ENCODE results near the gene TPK1. TPM values are rescaled to one million over a fixed set of nuclear protein-coding genes. Genes with fewer than 3 reads are reported as not detected.

Gene TPK1
- total RNA-seq, 1 donor from 2014 or later = 0.77 TPM

DNA sequence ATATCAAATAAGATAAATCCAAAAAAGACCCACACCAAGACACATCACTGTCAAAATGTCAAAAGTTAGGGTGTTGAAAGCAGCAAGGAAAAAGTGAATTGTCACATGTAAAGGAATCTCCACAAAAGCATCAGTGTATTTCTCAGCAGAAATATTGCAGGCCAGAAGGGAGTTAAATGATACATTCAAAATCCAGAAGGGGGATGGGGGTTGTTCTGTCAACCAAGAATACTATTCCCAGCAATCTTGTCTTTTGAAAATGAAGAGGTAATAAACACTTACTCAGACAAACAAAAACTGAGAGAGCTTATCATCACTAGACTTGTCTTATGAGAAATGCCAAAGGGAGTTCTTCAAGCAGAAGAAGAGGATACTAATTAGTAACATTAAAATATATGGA, 241.3 kb downstream of the TPK1 start:
- Mint-ChIP-seq H3K4me1 (ENCODE audit: unreplicated experiment) (no peaks in the 10 kb centered on the region), H3K36me3 (ENCODE audit: low read depth, unreplicated experiment) (no peaks in the 10 kb centered on the region), H3K27ac (ENCODE audit: unreplicated experiment) (no peak overlapping the region), H3K27me3 (ENCODE audit: unreplicated experiment) (no peaks in the 10 kb centered on the region), H3K9me3 (ENCODE audit: unreplicated experiment) (no peaks in the 10 kb centered on the region), H3K4me3 (ENCODE audit: unreplicated experiment) (no peak overlapping the region)
- DNase-seq (ENCODE audit: low spot score) = no peak
- TF ChIP-seq, protein P1, sequence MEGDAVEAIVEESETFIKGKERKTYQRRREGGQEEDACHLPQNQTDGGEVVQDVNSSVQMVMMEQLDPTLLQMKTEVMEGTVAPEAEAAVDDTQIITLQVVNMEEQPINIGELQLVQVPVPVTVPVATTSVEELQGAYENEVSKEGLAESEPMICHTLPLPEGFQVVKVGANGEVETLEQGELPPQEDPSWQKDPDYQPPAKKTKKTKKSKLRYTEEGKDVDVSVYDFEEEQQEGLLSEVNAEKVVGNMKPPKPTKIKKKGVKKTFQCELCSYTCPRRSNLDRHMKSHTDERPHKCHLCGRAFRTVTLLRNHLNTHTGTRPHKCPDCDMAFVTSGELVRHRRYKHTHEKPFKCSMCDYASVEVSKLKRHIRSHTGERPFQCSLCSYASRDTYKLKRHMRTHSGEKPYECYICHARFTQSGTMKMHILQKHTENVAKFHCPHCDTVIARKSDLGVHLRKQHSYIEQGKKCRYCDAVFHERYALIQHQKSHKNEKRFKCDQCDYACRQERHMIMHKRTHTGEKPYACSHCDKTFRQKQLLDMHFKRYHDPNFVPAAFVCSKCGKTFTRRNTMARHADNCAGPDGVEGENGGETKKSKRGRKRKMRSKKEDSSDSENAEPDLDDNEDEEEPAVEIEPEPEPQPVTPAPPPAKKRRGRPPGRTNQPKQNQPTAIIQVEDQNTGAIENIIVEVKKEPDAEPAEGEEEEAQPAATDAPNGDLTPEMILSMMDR (IDR thresholded peaks at IDR 0.05; ENCODE audit: unreplicated experiment) = no peak

DNA sequence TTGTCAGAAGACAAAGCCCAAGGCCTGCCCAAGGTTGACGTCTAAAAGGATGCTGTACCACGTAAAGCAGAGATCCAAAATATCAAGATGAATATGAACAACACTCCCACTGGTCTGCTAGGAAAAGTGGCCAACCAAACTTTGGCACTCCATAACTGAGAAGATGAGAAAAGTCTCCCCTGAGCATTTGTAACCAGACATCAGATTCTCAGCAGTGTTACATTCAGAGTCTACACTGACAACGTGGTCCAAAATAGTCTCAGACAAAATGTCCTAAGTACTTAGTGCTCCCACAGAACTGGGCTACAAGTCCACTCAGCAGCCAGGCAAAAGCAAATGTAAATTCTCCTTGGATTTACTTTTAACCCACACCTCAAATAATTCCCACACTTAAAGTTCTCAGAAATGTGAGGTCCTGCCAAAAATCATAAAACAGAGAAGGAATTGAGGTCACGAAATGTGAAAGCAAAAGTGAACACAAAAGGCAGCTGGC, 247.2 kb downstream of the TPK1 start:
- Mint-ChIP-seq H3K27me3 (ENCODE audit: unreplicated experiment) (no peaks in the 10 kb centered on the region), H3K9me3 (ENCODE audit: unreplicated experiment) (no peaks in the 10 kb centered on the region), H3K4me1 (ENCODE audit: unreplicated experiment) (no peaks in the 10 kb centered on the region), H3K4me3 (ENCODE audit: unreplicated experiment) (no peak overlapping the region), H3K36me3 (ENCODE audit: low read depth, unreplicated experiment) (no peaks in the 10 kb centered on the region), H3K27ac (ENCODE audit: unreplicated experiment) (no peak overlapping the region)
- no peak for DNase-seq (ENCODE audit: low spot score)
- TF ChIP-seq, protein P1 (IDR thresholded peaks at IDR 0.05; ENCODE audit: unreplicated experiment) = no peak

DNA sequence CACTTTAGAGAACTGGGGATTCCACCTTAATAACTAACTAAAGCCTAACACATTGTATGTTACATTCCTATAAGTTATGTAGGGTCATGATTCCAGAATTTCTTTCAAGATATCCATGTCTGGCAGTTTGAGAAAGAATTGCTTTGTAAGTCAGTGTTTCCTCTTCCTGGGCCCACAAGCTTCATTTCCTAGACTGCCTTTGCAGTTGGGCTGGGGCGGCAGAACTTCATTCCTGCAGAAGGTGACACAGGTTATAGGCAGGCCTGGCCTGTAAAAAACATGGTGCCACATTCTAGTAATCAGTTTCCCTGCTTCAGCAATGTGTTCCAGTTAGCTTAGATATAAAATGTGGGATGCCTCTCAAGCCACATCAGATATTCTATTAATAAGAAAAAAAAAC, 248.2 kb downstream of the TPK1 start:
- H3K4me1 Mint-ChIP-seq (ENCODE audit: unreplicated experiment) = no peaks in the 10 kb centered on the region
- TF ChIP-seq, protein P1 (IDR thresholded peaks at IDR 0.05; ENCODE audit: unreplicated experiment) = no peak
- no peaks in the 10 kb centered on the region for H3K9me3 Mint-ChIP-seq (ENCODE audit: unreplicated experiment)
- no peaks in the 10 kb centered on the region for H3K36me3 Mint-ChIP-seq (ENCODE audit: low read depth, unreplicated experiment)
- H3K27me3 Mint-ChIP-seq (ENCODE audit: unreplicated experiment) = no peaks in the 10 kb centered on the region
- no peak overlapping the region for H3K27ac Mint-ChIP-seq (ENCODE audit: unreplicated experiment)
- no peak overlapping the region for H3K4me3 Mint-ChIP-seq (ENCODE audit: unreplicated experiment)
- no peak for DNase-seq (ENCODE audit: low spot score)

DNA sequence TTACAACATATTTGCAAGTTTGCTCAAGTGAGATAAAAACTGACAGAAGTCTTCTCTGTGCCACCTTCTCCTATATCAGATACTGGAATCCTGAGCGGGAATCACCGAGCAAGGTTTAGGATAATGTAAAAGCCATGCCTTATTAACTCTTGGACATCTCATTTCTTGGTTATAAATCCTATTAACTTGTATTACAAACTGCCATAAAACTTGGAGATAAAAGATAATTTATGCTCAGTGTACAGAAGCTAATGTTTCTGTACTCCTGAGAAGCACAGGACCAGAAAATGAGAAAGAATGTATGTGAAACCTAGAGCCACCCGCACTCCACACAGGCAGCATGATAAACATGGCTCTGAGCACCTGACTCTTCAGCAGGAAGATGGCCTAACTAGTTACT, 251.1 kb downstream of the TPK1 start:
- no peaks in the 10 kb centered on the region for H3K4me1 Mint-ChIP-seq (ENCODE audit: unreplicated experiment)
- H3K4me3 Mint-ChIP-seq (ENCODE audit: unreplicated experiment) = no peak overlapping the region
- no peaks in the 10 kb centered on the region for H3K27me3 Mint-ChIP-seq (ENCODE audit: unreplicated experiment)
- TF ChIP-seq, protein P1 (IDR thresholded peaks at IDR 0.05; ENCODE audit: unreplicated experiment) = no peak
- no peaks in the 10 kb centered on the region for H3K9me3 Mint-ChIP-seq (ENCODE audit: unreplicated experiment)
- no peaks in the 10 kb centered on the region for H3K36me3 Mint-ChIP-seq (ENCODE audit: low read depth, unreplicated experiment)
- no peak overlapping the region for H3K27ac Mint-ChIP-seq (ENCODE audit: unreplicated experiment)
- DNase-seq (ENCODE audit: low spot score) = no peak

DNA sequence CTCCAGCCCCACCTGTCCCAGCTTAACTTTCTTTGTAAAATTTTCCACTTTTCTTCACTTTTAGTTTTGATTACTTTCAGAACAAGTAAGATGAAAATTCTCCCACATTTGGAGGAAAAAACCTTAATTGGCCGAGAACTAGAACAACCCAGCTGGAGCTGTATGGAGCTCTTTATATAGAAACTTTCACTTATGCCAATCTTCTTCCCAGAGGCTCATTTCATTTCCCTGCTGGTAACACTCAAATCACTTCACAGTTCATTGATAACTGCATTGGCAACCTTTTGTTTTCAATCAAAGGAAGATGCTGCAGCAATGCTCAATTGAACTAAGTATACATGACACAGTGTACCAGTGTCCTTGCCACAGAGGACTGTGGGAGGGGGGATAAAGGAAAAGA, 256.2 kb downstream of the TPK1 start:
- H3K4me1 Mint-ChIP-seq (ENCODE audit: unreplicated experiment) = no peaks in the 10 kb centered on the region
- no peaks in the 10 kb centered on the region for H3K9me3 Mint-ChIP-seq (ENCODE audit: unreplicated experiment)
- no peaks in the 10 kb centered on the region for H3K36me3 Mint-ChIP-seq (ENCODE audit: low read depth, unreplicated experiment)
- H3K27ac Mint-ChIP-seq (ENCODE audit: unreplicated experiment) = no peak overlapping the region
- TF ChIP-seq, protein P1 (IDR thresholded peaks at IDR 0.05; ENCODE audit: unreplicated experiment) = no peak
- no peak overlapping the region for H3K4me3 Mint-ChIP-seq (ENCODE audit: unreplicated experiment)
- DNase-seq (ENCODE audit: low spot score) = no peak
- H3K27me3 Mint-ChIP-seq (ENCODE audit: unreplicated experiment) = no peaks in the 10 kb centered on the region
